HG02642 (cell line): ENCODE data around the gene PLEKHO1.
"Not testable (repeated sequence)": the region's sequence is repeated elsewhere in the genome, so short reads cannot be mapped to it uniquely, and the experiment has no call there.

Source experiments
- ATAC-seq: cut with Tn5 transposase; IDR thresholded peaks from one replicate; pipeline ENCODE4 v1.9.1; 2021; ENCODE audit warnings: mild to moderate bottlenecking; ENCODE audit not compliant: unreplicated experiment, poor library complexity

The PLEKHO1 gene

GRCh38 chr1:150168960-150169601, 19.4 kb downstream of the PLEKHO1 start:
- no peak for ATAC-seq

GRCh38 chr1:150171801-150172200, 22.1 kb downstream of the PLEKHO1 start:
- no peak for ATAC-seq

GRCh38 chr1:150173141-150173585, 23.4 kb downstream of the PLEKHO1 start:
- no peak for ATAC-seq

GRCh38 chr1:150176593-150176992, 26.9 kb downstream of the PLEKHO1 start:
- ATAC-seq, result no peak

GRCh38 chr1:150178548-150178947, 28.8 kb downstream of the PLEKHO1 start:
- ATAC-seq, result no peak

- ATAC-seq, result no peak
Measured at GRCh38 chr1:150179867-150180266, 30.2 kb downstream of the PLEKHO1 start.

GRCh38 chr1:150180474-150180873, 30.8 kb downstream of the PLEKHO1 start:
- no peak for ATAC-seq

- ATAC-seq, result no peak
Measured at GRCh38 chr1:150182247-150182646, 32.5 kb downstream of the PLEKHO1 start.

- ATAC-seq, result no peak
Measured at GRCh38 chr1:150183061-150183460, 33.3 kb downstream of the PLEKHO1 start.

- ATAC-seq, result no peak
Measured at GRCh38 chr1:150185481-150185880, 35.8 kb downstream of the PLEKHO1 start.

- not testable (repeated sequence) for ATAC-seq
Measured at GRCh38 chr1:150186438-150186788, 36.7 kb downstream of the PLEKHO1 start.

- ATAC-seq, result no peak
Measured at GRCh38 chr1:150186789-150187559, 37.3 kb downstream of the PLEKHO1 start.

GRCh38 chr1:150187560-150187931, 37.8 kb downstream of the PLEKHO1 start:
- ATAC-seq, result no peak

GRCh38 chr1:150192012-150192411, 42.3 kb downstream of the PLEKHO1 start:
- no peak for ATAC-seq

- no peak for ATAC-seq
Measured at GRCh38 chr1:150194381-150195031, 44.8 kb downstream of the PLEKHO1 start.

- no peak for ATAC-seq
Measured at GRCh38 chr1:150196417-150196816, 46.7 kb downstream of the PLEKHO1 start.

GRCh38 chr1:150207281-150207971, 57.7 kb downstream of the PLEKHO1 start:
- ATAC-seq, result no peak

- not testable (repeated sequence) for ATAC-seq
Measured at GRCh38 chr1:150208460-150208859, 58.7 kb downstream of the PLEKHO1 start.
